PFSK-1 (cell line): ENCODE results near the gene ALDH3B1.

Experiments
- FOXP2 ChIP-seq: optimal IDR thresholded peaks from 2 replicates; pipeline ENCODE3; 2011; ENCODE audit warnings: borderline replicate concordance, control low read depth, inconsistent platforms; ENCODE audit not compliant: insufficient read depth; ENCODE audit errors: extremely low read length, extremely low read depth
- POLR2AphosphoS5 ChIP-seq: IDR thresholded peaks from 2 replicates; pipeline ENCODE4 v1.6.1; 2012; ENCODE audit warnings: low read depth, mild to moderate bottlenecking, control low read depth, low read length, moderate library complexity
- SIN3A ChIP-seq: IDR thresholded peaks from 2 replicates; pipeline ENCODE4 v1.6.1; 2012; ENCODE audit warnings: mild to moderate bottlenecking, low read length, moderate library complexity, borderline replicate concordance; ENCODE audit not compliant: insufficient read depth
- TAF1 ChIP-seq: IDR thresholded peaks from 2 replicates; pipeline ENCODE4 v1.6.1; 2012; ENCODE audit warnings: low read length, control low read depth, borderline replicate concordance; ENCODE audit not compliant: insufficient read depth
- TF ChIP-seq, protein P1 (sequence below), 2 experiments: IDR thresholded peaks; 2 replicates each; pipeline versions ENCODE4 v1.6.1 to v1.8.0; 2011 to 2012; ENCODE audit warnings: low read depth in 2 of 2, low read length in 2 of 2, control low read depth in 1 of 2, inconsistent platforms in 1 of 2, mild to moderate bottlenecking in 1 of 2, moderate library complexity in 1 of 2; ENCODE audit not compliant: insufficient read depth in 1 of 2

The ALDH3B1 gene

DNA sequence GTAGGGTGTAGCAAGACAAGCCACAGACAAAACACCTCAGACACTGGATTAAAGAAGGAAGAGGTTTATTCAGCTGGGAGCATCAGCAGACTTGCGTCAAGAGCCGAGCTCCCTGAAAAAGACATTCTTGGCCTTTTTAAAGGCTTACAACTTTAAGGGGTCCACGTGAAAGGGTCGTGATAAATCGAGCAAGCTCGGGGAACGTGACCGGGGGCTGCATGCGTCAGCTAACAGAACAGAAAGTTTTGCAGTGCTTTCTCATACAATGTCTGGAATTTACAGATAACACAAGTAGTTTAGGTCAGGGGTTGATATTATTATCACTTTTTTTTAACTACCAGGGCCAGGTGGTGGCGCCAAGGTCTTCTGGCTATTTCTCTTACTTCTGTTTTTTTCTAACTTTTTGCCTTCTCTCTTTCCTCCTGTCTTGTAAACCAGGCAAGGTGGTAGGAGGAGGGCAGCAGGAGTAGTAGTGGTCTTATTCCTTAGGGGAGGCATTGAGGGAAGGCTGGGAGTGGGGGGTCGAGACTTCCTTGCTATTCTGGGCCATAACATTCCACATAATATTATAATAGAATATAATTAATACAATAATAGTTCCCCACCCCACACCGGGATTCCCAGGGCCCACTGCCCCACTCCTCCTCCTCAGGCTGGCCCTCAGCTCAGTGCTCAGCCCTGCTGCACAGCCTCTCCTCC is 587 bp upstream of the ALDH3B1 start:
- TF ChIP-seq TAF1 (no peak), SIN3A (no peak), FOXP2 (no peak), POLR2AphosphoS5 (no peak)
- TF ChIP-seq, protein P1, sequence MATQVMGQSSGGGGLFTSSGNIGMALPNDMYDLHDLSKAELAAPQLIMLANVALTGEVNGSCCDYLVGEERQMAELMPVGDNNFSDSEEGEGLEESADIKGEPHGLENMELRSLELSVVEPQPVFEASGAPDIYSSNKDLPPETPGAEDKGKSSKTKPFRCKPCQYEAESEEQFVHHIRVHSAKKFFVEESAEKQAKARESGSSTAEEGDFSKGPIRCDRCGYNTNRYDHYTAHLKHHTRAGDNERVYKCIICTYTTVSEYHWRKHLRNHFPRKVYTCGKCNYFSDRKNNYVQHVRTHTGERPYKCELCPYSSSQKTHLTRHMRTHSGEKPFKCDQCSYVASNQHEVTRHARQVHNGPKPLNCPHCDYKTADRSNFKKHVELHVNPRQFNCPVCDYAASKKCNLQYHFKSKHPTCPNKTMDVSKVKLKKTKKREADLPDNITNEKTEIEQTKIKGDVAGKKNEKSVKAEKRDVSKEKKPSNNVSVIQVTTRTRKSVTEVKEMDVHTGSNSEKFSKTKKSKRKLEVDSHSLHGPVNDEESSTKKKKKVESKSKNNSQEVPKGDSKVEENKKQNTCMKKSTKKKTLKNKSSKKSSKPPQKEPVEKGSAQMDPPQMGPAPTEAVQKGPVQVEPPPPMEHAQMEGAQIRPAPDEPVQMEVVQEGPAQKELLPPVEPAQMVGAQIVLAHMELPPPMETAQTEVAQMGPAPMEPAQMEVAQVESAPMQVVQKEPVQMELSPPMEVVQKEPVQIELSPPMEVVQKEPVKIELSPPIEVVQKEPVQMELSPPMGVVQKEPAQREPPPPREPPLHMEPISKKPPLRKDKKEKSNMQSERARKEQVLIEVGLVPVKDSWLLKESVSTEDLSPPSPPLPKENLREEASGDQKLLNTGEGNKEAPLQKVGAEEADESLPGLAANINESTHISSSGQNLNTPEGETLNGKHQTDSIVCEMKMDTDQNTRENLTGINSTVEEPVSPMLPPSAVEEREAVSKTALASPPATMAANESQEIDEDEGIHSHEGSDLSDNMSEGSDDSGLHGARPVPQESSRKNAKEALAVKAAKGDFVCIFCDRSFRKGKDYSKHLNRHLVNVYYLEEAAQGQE (IDR thresholded peaks at IDR 0.05; ENCODE audit: insufficient read depth in 1 of 2, low read depth in 2 of 2, low read length in 2 of 2) = no peak

DNA sequence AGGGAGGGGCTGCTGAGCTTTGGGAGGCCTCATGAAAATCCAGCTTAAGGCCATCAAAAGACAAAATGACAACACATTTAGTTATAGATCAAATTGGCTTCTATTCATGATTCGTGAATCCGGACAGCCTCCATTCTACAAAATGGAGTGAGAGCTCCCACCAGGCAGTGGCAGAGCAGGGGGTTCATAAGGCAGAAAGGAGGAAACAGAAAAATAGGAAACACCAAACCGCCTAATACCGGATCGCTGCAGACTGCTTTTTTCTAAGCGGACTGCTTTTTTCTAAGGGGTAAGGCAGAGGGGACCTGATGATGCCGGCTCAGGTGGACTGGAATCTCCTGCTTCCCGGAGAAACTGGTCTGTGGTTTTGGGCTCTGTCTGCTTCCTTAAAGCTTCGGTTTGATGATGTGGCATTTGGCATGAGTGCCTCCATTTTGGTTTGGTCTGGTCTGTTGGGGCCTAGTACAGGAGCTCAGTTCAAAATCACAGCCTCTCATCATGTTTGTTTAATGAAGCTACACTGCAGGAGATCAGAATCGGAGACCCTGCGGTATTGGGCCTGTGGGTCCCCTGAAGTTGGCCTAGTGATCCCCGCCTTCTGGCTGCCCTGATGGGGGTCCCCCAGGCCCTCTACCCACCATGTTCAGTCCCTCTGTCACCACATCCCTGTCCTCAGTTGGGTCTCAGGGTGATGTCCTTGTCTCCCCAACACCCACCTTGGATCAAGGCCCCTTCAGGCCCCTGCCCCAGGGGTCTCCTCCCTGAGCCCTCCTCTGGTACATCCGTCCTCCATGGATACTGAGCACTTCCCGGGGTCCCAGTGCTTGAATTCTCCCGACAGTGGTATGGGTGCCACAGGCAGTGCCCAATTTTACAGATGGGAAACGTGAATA is 1.2 kb downstream of the ALDH3B1 start:
- TF ChIP-seq POLR2AphosphoS5 (no peak), FOXP2 (no peak), TAF1 (no peak), SIN3A (no peak)
- TF ChIP-seq, protein P1 (IDR thresholded peaks at IDR 0.05; ENCODE audit: insufficient read depth in 1 of 2, low read depth in 2 of 2, low read length in 2 of 2) = no peak

DNA sequence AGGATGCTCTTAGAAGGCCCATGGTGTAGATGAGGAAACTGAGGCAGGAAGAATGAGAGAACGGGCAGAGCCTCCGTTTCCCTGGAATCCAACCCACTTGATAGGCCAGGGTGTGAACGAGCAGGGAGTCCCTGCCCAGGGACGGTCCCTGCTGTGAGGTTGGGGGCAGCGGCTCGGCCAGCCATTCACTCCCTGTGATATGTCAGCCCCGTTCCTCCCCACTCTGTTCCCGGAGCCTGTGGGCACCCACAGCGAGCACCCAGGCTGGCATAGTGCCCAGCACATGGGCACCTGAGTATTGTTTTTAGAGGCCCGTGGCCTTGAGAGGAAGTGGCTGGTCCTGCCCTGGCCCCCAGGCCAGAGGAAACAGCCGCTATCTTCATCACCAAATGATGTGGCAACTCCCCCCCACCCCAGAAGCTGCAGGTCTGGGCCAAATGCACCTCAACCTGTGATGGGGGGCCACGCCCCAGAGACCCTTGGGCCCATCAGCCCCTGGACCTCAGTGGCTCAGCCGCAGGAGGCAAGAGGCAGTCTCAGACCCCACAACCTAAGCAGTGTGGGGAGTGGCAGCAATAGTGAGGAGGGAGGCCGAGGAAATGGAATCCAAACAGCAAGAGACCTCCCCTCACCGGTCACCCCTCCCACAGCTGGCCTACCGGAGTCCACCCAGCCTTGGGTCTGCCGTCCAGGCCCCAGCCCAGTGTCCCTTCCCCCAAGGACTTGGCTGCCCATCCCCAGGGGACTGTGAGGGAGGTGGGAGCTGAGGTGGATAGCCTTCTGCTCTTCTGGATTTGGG is 2.1 kb downstream of the ALDH3B1 start:
- TF ChIP-seq FOXP2 (no peak), SIN3A (no peak), POLR2AphosphoS5 (no peak), TAF1 (no peak)
- TF ChIP-seq, protein P1 (IDR thresholded peaks at IDR 0.05; ENCODE audit: insufficient read depth in 1 of 2, low read depth in 2 of 2, low read length in 2 of 2) = no peak

DNA sequence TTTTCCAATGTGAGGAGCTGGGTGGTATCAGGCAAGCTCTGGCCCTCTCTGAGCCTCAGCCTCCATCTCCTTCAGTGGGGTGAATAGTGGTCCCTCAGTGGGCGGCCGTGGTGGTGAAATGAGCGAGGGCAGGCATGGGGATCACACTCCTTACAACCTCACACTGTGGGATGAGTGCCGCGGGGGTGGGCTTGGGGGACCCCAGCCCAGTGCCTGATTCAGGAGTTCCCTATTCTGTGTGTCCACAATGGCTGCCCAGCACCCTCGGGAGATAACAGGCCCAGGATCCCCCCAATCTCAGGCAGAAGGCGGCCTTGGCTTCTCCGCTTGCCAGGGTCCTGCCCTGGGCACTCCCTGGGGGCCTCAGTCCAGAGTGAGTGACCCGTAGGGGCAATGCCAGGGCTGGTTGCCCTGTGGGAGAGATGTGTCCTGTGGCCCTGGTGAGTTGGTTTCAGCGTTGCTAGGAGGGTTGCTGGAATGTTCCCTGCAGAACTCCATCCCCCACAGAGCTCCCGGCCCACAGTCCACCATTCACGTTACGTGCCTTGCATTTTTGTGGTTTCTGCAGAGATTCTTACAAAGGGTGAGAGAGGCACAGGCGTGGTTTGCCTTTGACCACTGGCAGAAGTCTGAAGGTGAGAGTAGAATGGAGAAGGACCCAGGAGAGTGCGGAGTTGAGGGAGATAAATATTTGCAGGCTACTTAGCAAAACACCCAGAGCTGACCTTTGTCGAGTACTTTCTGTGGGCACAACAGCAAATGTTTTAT is 2.9 kb downstream of the ALDH3B1 start:
- TF ChIP-seq FOXP2 (no peak), SIN3A (no peak), POLR2AphosphoS5 (no peak), TAF1 (no peak)
- TF ChIP-seq, protein P1 (IDR thresholded peaks at IDR 0.05; ENCODE audit: insufficient read depth in 1 of 2, low read depth in 2 of 2, low read length in 2 of 2) = no peak
